ENCODE measurements around the gene DNMT1.

DNMT1 gene

GRCh38 chr19:10138879-10139795 lies 55.6 kb downstream of the DNMT1 start:
- TF ChIP-seq REST (IDR thresholded peaks at IDR 0.05; ENCODE audit: insufficient read depth in 1 of 2, low read depth in 2 of 2, low read length in 2 of 2): no peak
- TF ChIP-seq SIN3A (IDR thresholded peaks at IDR 0.05; ENCODE audit: borderline replicate concordance, insufficient read depth, low read length): no peak
- TF ChIP-seq FOXP2 (optimal IDR thresholded peaks at IDR 0.05; ENCODE audit: borderline replicate concordance, extremely low read depth, extremely low read length, insufficient read depth): no peak
- no peak for TF ChIP-seq POLR2AphosphoS5 (IDR thresholded peaks at IDR 0.05; ENCODE audit: low read depth, low read length)
- TF ChIP-seq TAF1 (IDR thresholded peaks at IDR 0.05; ENCODE audit: borderline replicate concordance, insufficient read depth, low read length): no peak

- TF ChIP-seq REST (IDR thresholded peaks at IDR 0.05; ENCODE audit: insufficient read depth in 1 of 2, low read depth in 2 of 2, low read length in 2 of 2) (no peak), TAF1 (IDR thresholded peaks at IDR 0.05; ENCODE audit: borderline replicate concordance, insufficient read depth, low read length) (no peak), FOXP2 (optimal IDR thresholded peaks at IDR 0.05; ENCODE audit: borderline replicate concordance, extremely low read depth, extremely low read length, insufficient read depth) (no peak), POLR2AphosphoS5 (IDR thresholded peaks at IDR 0.05; ENCODE audit: low read depth, low read length) (no peak), SIN3A (IDR thresholded peaks at IDR 0.05; ENCODE audit: borderline replicate concordance, insufficient read depth, low read length) (no peak)
Observed at GRCh38 chr19:10137751-10138682, 56.7 kb downstream of the DNMT1 start.

GRCh38 chr19:10136936-10137335 lies 57.8 kb downstream of the DNMT1 start:
- TF ChIP-seq REST (IDR thresholded peaks at IDR 0.05; ENCODE audit: insufficient read depth in 1 of 2, low read depth in 2 of 2, low read length in 2 of 2) (no peak), SIN3A (IDR thresholded peaks at IDR 0.05; ENCODE audit: borderline replicate concordance, insufficient read depth, low read length) (no peak), TAF1 (IDR thresholded peaks at IDR 0.05; ENCODE audit: borderline replicate concordance, insufficient read depth, low read length) (no peak)

GRCh38 chr19:10135551-10136334 lies 59.0 kb downstream of the DNMT1 start:
- TF ChIP-seq SIN3A (IDR thresholded peaks at IDR 0.05; ENCODE audit: borderline replicate concordance, insufficient read depth, low read length) (no peak), FOXP2 (optimal IDR thresholded peaks at IDR 0.05; ENCODE audit: borderline replicate concordance, extremely low read depth, extremely low read length, insufficient read depth) (no peak), POLR2AphosphoS5 (IDR thresholded peaks at IDR 0.05; ENCODE audit: low read depth, low read length) (no peak), TAF1 (IDR thresholded peaks at IDR 0.05; ENCODE audit: borderline replicate concordance, insufficient read depth, low read length) (no peak), REST (IDR thresholded peaks at IDR 0.05; ENCODE audit: insufficient read depth in 1 of 2, low read depth in 2 of 2, low read length in 2 of 2) (no peak)

Data from PFSK-1 (cell line).